ENCODE data around the gene PROCA1.

PROCA1 gene

DNA sequence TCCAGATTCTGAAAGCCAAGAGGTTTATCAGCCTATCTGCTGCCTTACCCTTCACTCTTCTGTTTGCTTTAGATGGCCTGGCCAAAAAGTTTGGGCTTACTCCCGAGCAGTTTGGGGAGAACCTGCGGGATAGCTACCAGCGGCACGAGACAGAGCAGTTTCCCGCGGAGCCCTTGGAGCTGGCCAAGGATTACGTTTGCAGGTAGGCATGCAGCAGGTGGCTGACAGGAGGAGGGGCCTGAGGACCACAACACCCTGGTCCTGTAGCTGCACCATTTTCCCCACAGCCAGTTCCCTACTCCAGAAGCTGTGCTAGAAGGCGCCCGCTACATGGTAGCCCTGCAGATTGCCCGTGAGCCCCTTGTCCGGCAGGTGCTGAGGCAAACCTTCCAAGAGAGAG lies 29.0 kb downstream of the PROCA1 start:
- Histone ChIP-seq H3K4me2 (ENCODE audit: low read length) (no peak overlapping the region), H3K27me3 (ENCODE audit: low read depth, low read length) (no peaks in the 10 kb centered on the region), H3K9me3 (ENCODE audit: insufficient read depth, low read length) (no peaks in the 10 kb centered on the region), H3K9ac (ENCODE audit: low read length) (no peak overlapping the region), H3K27ac (ENCODE audit: low read length) (no peak overlapping the region), H3K4me1 (ENCODE audit: low read length) (no peaks in the 10 kb centered on the region), H3K4me3 (ENCODE audit: low read length) (no peak overlapping the region), H2AFZ (ENCODE audit: low read depth, low read length) (no peak overlapping the region), H3K36me3 (replicated peaks; ENCODE audit: low read depth, low read length) (peaks cover 66% of the 10 kb centered on the region), H4K20me1 (ENCODE audit: insufficient read depth, low read length) (no peaks in the 10 kb centered on the region), H3K79me2 (ENCODE audit: low read length) (no peaks in the 10 kb centered on the region)
- no peak for TF ChIP-seq EZH2phosphoT487 (IDR thresholded peaks at IDR 0.05; ENCODE audit: low read depth)
- TF ChIP-seq, protein P1, sequence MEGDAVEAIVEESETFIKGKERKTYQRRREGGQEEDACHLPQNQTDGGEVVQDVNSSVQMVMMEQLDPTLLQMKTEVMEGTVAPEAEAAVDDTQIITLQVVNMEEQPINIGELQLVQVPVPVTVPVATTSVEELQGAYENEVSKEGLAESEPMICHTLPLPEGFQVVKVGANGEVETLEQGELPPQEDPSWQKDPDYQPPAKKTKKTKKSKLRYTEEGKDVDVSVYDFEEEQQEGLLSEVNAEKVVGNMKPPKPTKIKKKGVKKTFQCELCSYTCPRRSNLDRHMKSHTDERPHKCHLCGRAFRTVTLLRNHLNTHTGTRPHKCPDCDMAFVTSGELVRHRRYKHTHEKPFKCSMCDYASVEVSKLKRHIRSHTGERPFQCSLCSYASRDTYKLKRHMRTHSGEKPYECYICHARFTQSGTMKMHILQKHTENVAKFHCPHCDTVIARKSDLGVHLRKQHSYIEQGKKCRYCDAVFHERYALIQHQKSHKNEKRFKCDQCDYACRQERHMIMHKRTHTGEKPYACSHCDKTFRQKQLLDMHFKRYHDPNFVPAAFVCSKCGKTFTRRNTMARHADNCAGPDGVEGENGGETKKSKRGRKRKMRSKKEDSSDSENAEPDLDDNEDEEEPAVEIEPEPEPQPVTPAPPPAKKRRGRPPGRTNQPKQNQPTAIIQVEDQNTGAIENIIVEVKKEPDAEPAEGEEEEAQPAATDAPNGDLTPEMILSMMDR (IDR thresholded peaks at IDR 0.05; ENCODE audit: low read depth, low read length), result no peak

DNA sequence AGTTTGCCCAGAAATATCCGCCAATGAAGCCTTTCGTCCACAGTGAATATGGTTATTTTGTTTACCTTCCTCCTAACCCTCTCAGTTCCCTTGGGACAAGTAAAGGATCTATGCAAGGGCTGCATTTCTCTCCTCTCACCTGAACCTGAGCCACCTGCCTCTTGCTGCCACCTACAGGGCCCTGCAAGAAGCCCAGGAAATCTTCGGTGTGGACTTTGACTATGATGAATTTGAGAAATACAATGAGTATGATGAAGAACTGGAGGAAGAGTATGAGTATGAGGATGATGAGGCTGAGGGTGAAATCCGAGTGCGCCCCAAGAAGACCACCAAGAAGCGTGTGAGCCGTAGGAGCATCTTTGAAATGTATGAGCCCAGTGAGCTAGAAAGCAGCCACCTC lies 35.7 kb downstream of the PROCA1 start:
- no peak overlapping the region for H3K4me2 ChIP-seq (ENCODE audit: low read length)
- H3K27ac ChIP-seq (ENCODE audit: low read length), result no peak overlapping the region
- TF ChIP-seq EZH2phosphoT487 (IDR thresholded peaks at IDR 0.05; ENCODE audit: low read depth), result no peak
- TF ChIP-seq, protein P1 (IDR thresholded peaks at IDR 0.05; ENCODE audit: low read depth, low read length), result peak; percentile 35
- no peaks in the 10 kb centered on the region for H3K9me3 ChIP-seq (ENCODE audit: insufficient read depth, low read length)
- no peaks in the 10 kb centered on the region for H3K27me3 ChIP-seq (ENCODE audit: low read depth, low read length)
- no peaks in the 10 kb centered on the region for H3K4me1 ChIP-seq (ENCODE audit: low read length)
- no peak overlapping the region for H3K4me3 ChIP-seq (ENCODE audit: low read length)
- no peak overlapping the region for H2AFZ ChIP-seq (ENCODE audit: low read depth, low read length)
- peaks cover 57% of the 10 kb centered on the region for H3K36me3 ChIP-seq (replicated peaks; ENCODE audit: low read depth, low read length)
- H4K20me1 ChIP-seq (ENCODE audit: insufficient read depth, low read length), result no peaks in the 10 kb centered on the region
- H3K79me2 ChIP-seq (ENCODE audit: low read length), result no peaks in the 10 kb centered on the region
- H3K9ac ChIP-seq (ENCODE audit: low read length), result no peak overlapping the region

DNA sequence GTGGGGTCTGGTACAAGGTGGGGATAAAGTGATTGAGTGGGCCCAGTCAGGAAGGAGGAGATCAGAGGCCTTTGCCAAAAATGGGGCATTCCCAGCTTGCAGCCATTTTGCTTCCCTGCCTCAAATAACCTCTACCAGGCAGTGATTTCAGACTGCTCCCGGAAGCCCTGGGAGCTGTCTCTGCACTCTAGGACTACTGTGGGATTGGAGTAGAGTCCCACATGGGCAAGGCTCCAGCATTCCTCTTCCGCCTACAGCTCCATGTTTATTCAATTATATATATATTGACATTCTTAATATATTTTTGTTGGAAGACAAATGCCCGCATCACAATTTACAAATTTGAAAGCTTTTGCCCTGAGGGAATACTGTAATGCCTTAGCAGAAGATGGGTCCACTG lies 36.2 kb downstream of the PROCA1 start:
- H3K4me3 ChIP-seq (ENCODE audit: low read length), result no peak overlapping the region
- no peaks in the 10 kb centered on the region for H4K20me1 ChIP-seq (ENCODE audit: insufficient read depth, low read length)
- TF ChIP-seq EZH2phosphoT487 (IDR thresholded peaks at IDR 0.05; ENCODE audit: low read depth), result no peak
- TF ChIP-seq, protein P1 (IDR thresholded peaks at IDR 0.05; ENCODE audit: low read depth, low read length), result no peak
- H3K9ac ChIP-seq (ENCODE audit: low read length), result no peak overlapping the region
- no peaks in the 10 kb centered on the region for H3K9me3 ChIP-seq (ENCODE audit: insufficient read depth, low read length)
- H3K27ac ChIP-seq (ENCODE audit: low read length), result no peak overlapping the region
- no peak overlapping the region for H3K4me2 ChIP-seq (ENCODE audit: low read length)
- H3K79me2 ChIP-seq (ENCODE audit: low read length), result no peaks in the 10 kb centered on the region
- H3K36me3 ChIP-seq (replicated peaks; ENCODE audit: low read depth, low read length), result peaks cover 60% of the 10 kb centered on the region
- no peaks in the 10 kb centered on the region for H3K4me1 ChIP-seq (ENCODE audit: low read length)
- no peaks in the 10 kb centered on the region for H3K27me3 ChIP-seq (ENCODE audit: low read depth, low read length)
- no peak overlapping the region for H2AFZ ChIP-seq (ENCODE audit: low read depth, low read length)

DNA sequence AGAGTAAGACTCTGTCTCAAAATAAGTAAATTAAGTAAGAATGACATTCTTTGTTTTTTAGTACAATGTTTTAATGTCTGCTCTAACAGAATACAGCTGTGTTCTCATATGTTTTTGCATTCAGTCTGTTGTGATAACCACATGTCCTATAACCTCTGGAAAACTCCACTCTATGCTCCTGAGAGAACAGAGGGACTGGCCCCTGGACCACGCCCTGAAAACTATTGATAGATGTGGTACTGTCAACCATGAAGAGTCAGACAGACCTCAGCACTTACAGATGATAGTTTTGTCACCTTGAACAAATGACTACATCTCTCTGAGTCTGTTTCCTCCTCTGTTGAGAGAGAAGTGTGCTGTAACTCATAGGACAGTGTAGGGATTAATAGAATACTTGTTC lies 41.8 kb downstream of the PROCA1 start:
- Histone ChIP-seq H4K20me1 (ENCODE audit: insufficient read depth, low read length) (peaks cover 9% of the 10 kb centered on the region; the same call in 1 of the 2 replicates), H3K4me1 (ENCODE audit: low read length) (no peaks in the 10 kb centered on the region), H3K36me3 (replicated peaks; ENCODE audit: low read depth, low read length) (peaks cover 49% of the 10 kb centered on the region), H3K9me3 (ENCODE audit: insufficient read depth, low read length) (no peaks in the 10 kb centered on the region), H3K79me2 (ENCODE audit: low read length) (peaks cover 41% of the 10 kb centered on the region), H3K4me3 (ENCODE audit: low read length) (no peak overlapping the region), H3K27me3 (ENCODE audit: low read depth, low read length) (no peaks in the 10 kb centered on the region), H3K9ac (ENCODE audit: low read length) (no peak overlapping the region), H3K4me2 (ENCODE audit: low read length) (no peak overlapping the region), H2AFZ (ENCODE audit: low read depth, low read length) (no peak overlapping the region), H3K27ac (ENCODE audit: low read length) (no peak overlapping the region)
- TF ChIP-seq, protein P1 (IDR thresholded peaks at IDR 0.05; ENCODE audit: low read depth, low read length), result no peak
- no peak for TF ChIP-seq EZH2phosphoT487 (IDR thresholded peaks at IDR 0.05; ENCODE audit: low read depth)

Data from OCI-LY3 (cell line).